Loucy (cell line): ENCODE data around the gene ARMH3.

Experiments used
- H2AFZ ChIP-seq: fragments of 200-600 bp; sonication (generic); 2 replicates; pipeline ENCODE4 v1.6.0; 2016; ENCODE audit warnings: antibody characterized with exemption, mild to moderate bottlenecking, low read length, moderate library complexity
- H3F3A ChIP-seq: fragments of 200-600 bp; 2 replicates; pipeline ENCODE4 v1.6.0; 2016; ENCODE audit warnings: antibody characterized with exemption, low read depth, mild to moderate bottlenecking
- H3K27me3 ChIP-seq: fragments of 200-600 bp; sonication (generic); 2 replicates; pipeline ENCODE4 v1.6.1; 2014; ENCODE audit warnings: low read length, mild to moderate bottlenecking; ENCODE audit not compliant: insufficient read depth, poor library complexity, severe bottlenecking
- H3K36me3 ChIP-seq: fragments of 200-600 bp; sonication (generic); 2 replicates; pipeline ENCODE4 v1.6.1; 2016; ENCODE audit warnings: low read length; ENCODE audit not compliant: insufficient read depth
- H3K4me1 ChIP-seq: fragments of 200-600 bp; sonication (generic); 2 replicates; pipeline ENCODE4 v1.5.1; 2014; ENCODE audit warnings: low read length, mild to moderate bottlenecking; ENCODE audit not compliant: insufficient read depth, poor library complexity, severe bottlenecking
- H3K4me2 ChIP-seq: fragments of 200-600 bp; sonication (generic); 2 replicates; pipeline ENCODE4 v1.6.0; 2014; ENCODE audit warnings: antibody characterized with exemption, low read length, low read depth, mild to moderate bottlenecking; ENCODE audit not compliant: poor library complexity, severe bottlenecking
- H3K4me3 ChIP-seq: fragments of 200-600 bp; sonication (generic); 2 replicates; pipeline ENCODE4 v1.5.1; 2014; ENCODE audit warnings: low read length, mild to moderate bottlenecking, mixed read lengths; ENCODE audit not compliant: poor library complexity, severe bottlenecking
- H3K79me2 ChIP-seq: fragments of 200-600 bp; sonication (generic); 2 replicates; pipeline ENCODE4 v1.6.1; 2014; ENCODE audit warnings: low read length; ENCODE audit not compliant: insufficient read depth
- H3K9ac ChIP-seq: fragments of 200-600 bp; sonication (generic); 2 replicates; pipeline ENCODE4 v1.6.0; 2014; ENCODE audit warnings: mild to moderate bottlenecking, low read depth, low read length, moderate library complexity; ENCODE audit not compliant: poor library complexity, severe bottlenecking
- H3K9me2 ChIP-seq: fragments of 200-600 bp; sonication (generic); replicated peaks from 2 replicates; pipeline ENCODE4 v1.6.1; 2016; ENCODE audit warnings: low read depth, low read length, mixed read lengths
- H3K9me3 ChIP-seq: fragments of 200-600 bp; sonication (generic); 2 replicates; pipeline ENCODE4 v1.6.1; 2014; ENCODE audit warnings: mild to moderate bottlenecking, antibody characterized with exemption, low read length, low read depth; ENCODE audit not compliant: insufficient read depth
- H4K20me1 ChIP-seq: fragments of 200-600 bp; sonication (generic); 2 replicates; pipeline ENCODE4 v1.6.0; 2014; ENCODE audit warnings: antibody characterized with exemption, low read length, mild to moderate bottlenecking; ENCODE audit not compliant: insufficient read depth, poor library complexity, severe bottlenecking
- CTCF ChIP-seq: fragments of 200-600 bp; sonication (generic); conservative IDR thresholded peaks from 2 replicates; pipeline ENCODE4 v1.5.1; 2014; ENCODE audit warnings: mild to moderate bottlenecking, antibody characterized with exemption, low read length
- EZH2phosphoT487 ChIP-seq: fragments of 200-600 bp; IDR thresholded peaks from 2 replicates; pipeline ENCODE4 v1.6.1; 2018; ENCODE audit warnings: antibody characterized with exemption, mild to moderate bottlenecking, moderate library complexity, borderline replicate concordance

The ARMH3 gene

GRCh38 chr10:101903827-101904550 is 152.0 kb downstream of the ARMH3 start:
- no peak overlapping the region for H3K4me3 ChIP-seq
- H3K4me2 ChIP-seq, result no peak overlapping the region
- H3K9ac ChIP-seq, result peak overlapping the region; percentile 7
- no peak for TF ChIP-seq EZH2phosphoT487
- no peak for TF ChIP-seq CTCF
- no peaks in the 10 kb centered on the region; the same call in 1 of the 2 replicates for H3K36me3 ChIP-seq
- no peak overlapping the region for H2AFZ ChIP-seq
- no peaks in the 10 kb centered on the region for H4K20me1 ChIP-seq
- no peaks in the 10 kb centered on the region for H3K79me2 ChIP-seq
- no peaks in the 10 kb centered on the region for H3F3A ChIP-seq
- peaks cover 3% of the 10 kb centered on the region for H3K4me1 ChIP-seq
- no peaks in the 10 kb centered on the region for H3K27me3 ChIP-seq
- no peaks in the 10 kb centered on the region for H3K9me2 ChIP-seq
- H3K9me3 ChIP-seq, result no peaks in the 10 kb centered on the region

- Histone ChIP-seq H3K4me3 (no peak overlapping the region), H3K4me1 (peaks cover 3% of the 10 kb centered on the region), H3K36me3 (no peaks in the 10 kb centered on the region; the same call in 1 of the 2 replicates), H4K20me1 (no peaks in the 10 kb centered on the region), H3K9me2 (no peaks in the 10 kb centered on the region), H2AFZ (no peak overlapping the region), H3K9me3 (no peaks in the 10 kb centered on the region), H3K79me2 (no peaks in the 10 kb centered on the region), H3F3A (no peaks in the 10 kb centered on the region), H3K9ac (no peak overlapping the region), H3K4me2 (no peak overlapping the region), H3K27me3 (no peaks in the 10 kb centered on the region)
- no peak for TF ChIP-seq EZH2phosphoT487
Measured at GRCh38 chr10:101902820-101903145, 153.2 kb downstream of the ARMH3 start.

GRCh38 chr10:101902032-101902819 is 153.7 kb downstream of the ARMH3 start:
- Histone ChIP-seq H4K20me1 (no peaks in the 10 kb centered on the region), H2AFZ (no peak overlapping the region), H3K79me2 (no peaks in the 10 kb centered on the region), H3K9me2 (no peaks in the 10 kb centered on the region), H3K36me3 (no peaks in the 10 kb centered on the region; the same call in 1 of the 2 replicates), H3K4me2 (no peak overlapping the region), H3K9ac (no peak overlapping the region), H3K9me3 (no peaks in the 10 kb centered on the region), H3F3A (no peaks in the 10 kb centered on the region), H3K4me1 (peaks cover 5% of the 10 kb centered on the region), H3K27me3 (no peaks in the 10 kb centered on the region), H3K4me3 (no peak overlapping the region)
- no peak for TF ChIP-seq EZH2phosphoT487
- no peak for TF ChIP-seq CTCF
